HEK293T (cell line): ENCODE data around the gene PITPNC1.

Experiments used
- CTCF ChIA-PET: fragments of 350-600 bp; formaldehyde crosslinking; extraction: SDS; loops from one replicate; lab custom pipeline; 2021; ENCODE audit warnings: antibody characterized with exemption, inconsistent platforms; lab: Yijun Ruan, JAX
- POLR2A ChIA-PET: fragments of 350-600 bp; formaldehyde crosslinking; extraction: SDS; loops from one replicate; lab custom pipeline; 2020; ENCODE audit warnings: antibody characterized with exemption, inconsistent platforms; lab: Yijun Ruan, JAX
- DNase-seq: peaks from one replicate; pipeline ENCODE4 v3.0.0; 2012; ENCODE audit warnings: mixed read lengths; ENCODE audit errors: extremely low spot score
- ARNT ChIP-seq: fragments of 450-650 bp; IDR thresholded peaks from 2 replicates; pipeline ENCODE4 v1.6.1; 2017; ENCODE audit warnings: mild to moderate bottlenecking
- BHLHE40 ChIP-seq: fragments of 450-650 bp; IDR thresholded peaks from 2 replicates; pipeline ENCODE4 v1.6.1; 2016; ENCODE audit warnings: mild to moderate bottlenecking, moderate library complexity, borderline replicate concordance
- CTBP1 ChIP-seq: fragments of 450-650 bp; IDR thresholded peaks from 2 replicates; pipeline ENCODE4 v1.6.1; 2016; ENCODE audit warnings: borderline replicate concordance
- ELF4 ChIP-seq: fragments of 450-650 bp; IDR thresholded peaks from 2 replicates; pipeline ENCODE4 v1.6.1; 2017; ENCODE audit warnings: antibody characterized with exemption
- FOXA1 ChIP-seq: fragments of 450-650 bp; IDR thresholded peaks from 2 replicates; pipeline ENCODE4 v1.6.1; 2016; ENCODE audit warnings: mild to moderate bottlenecking
- FOXK2 ChIP-seq: fragments of 450-650 bp; IDR thresholded peaks from 2 replicates; pipeline ENCODE4 v1.6.1; 2016; ENCODE audit warnings: mild to moderate bottlenecking
- FOXM1 ChIP-seq: fragments of 450-650 bp; IDR thresholded peaks from 2 replicates; pipeline ENCODE4 v1.6.1; 2017; ENCODE audit warnings: mild to moderate bottlenecking, borderline replicate concordance
- HDGF ChIP-seq: fragments of 450-650 bp; IDR thresholded peaks from 2 replicates; pipeline ENCODE4 v1.6.1; 2017; ENCODE audit warnings: antibody characterized with exemption, borderline replicate concordance
- L3MBTL2 ChIP-seq: fragments of 450-650 bp; conservative IDR thresholded peaks from 2 replicates; pipeline ENCODE4 v1.6.1; 2016; ENCODE audit warnings: mild to moderate bottlenecking
- LEF1 ChIP-seq: fragments of 450-650 bp; IDR thresholded peaks from 2 replicates; pipeline ENCODE4 v1.6.1; 2017; ENCODE audit warnings: mild to moderate bottlenecking, borderline replicate concordance
- NFRKB ChIP-seq: fragments of 450-650 bp; IDR thresholded peaks from 2 replicates; pipeline ENCODE4 v1.6.1; 2016; ENCODE audit warnings: mild to moderate bottlenecking, moderate library complexity
- SP1 ChIP-seq: fragments of 450-650 bp; IDR thresholded peaks from 2 replicates; pipeline ENCODE4 v1.6.1; 2017
- SUZ12 ChIP-seq: fragments of 450-650 bp; IDR thresholded peaks from 2 replicates; pipeline ENCODE4 v1.6.1; 2016; ENCODE audit warnings: mild to moderate bottlenecking
- TARDBP ChIP-seq: fragments of 450-650 bp; IDR thresholded peaks from 2 replicates; pipeline ENCODE4 v1.6.1; 2016
- ZNF384 ChIP-seq: fragments of 450-650 bp; IDR thresholded peaks from 2 replicates; pipeline ENCODE4 v1.6.1; 2016
- TF ChIP-seq, protein P1 (sequence below): fragments of 450-650 bp; IDR thresholded peaks from 2 replicates; pipeline ENCODE4 v1.6.1; 2016

PITPNC1 gene

GRCh38 chr17:67569015-67569451 is 192.0 kb downstream of the PITPNC1 start:
- POLR2A ChIA-PET, result no interaction called here
- no peak for TF ChIP-seq ELF4
- TF ChIP-seq SP1, result no peak
- no peak for TF ChIP-seq FOXM1
- no peak for TF ChIP-seq CTBP1
- no peak for TF ChIP-seq FOXK2
- no peak for TF ChIP-seq L3MBTL2
- no peak for TF ChIP-seq ZNF384
- no peak for TF ChIP-seq BHLHE40
- TF ChIP-seq SUZ12, result no peak
- TF ChIP-seq ARNT, result no peak
- TF ChIP-seq NFRKB, result no peak
- TF ChIP-seq HDGF, result no peak
- TF ChIP-seq FOXA1, result no peak
- TF ChIP-seq, protein P1, sequence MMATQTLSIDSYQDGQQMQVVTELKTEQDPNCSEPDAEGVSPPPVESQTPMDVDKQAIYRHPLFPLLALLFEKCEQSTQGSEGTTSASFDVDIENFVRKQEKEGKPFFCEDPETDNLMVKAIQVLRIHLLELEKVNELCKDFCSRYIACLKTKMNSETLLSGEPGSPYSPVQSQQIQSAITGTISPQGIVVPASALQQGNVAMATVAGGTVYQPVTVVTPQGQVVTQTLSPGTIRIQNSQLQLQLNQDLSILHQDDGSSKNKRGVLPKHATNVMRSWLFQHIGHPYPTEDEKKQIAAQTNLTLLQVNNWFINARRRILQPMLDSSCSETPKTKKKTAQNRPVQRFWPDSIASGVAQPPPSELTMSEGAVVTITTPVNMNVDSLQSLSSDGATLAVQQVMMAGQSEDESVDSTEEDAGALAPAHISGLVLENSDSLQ, result no peak
- CTCF ChIA-PET, result no interaction called here
- DNase-seq, result no peak

DNA sequence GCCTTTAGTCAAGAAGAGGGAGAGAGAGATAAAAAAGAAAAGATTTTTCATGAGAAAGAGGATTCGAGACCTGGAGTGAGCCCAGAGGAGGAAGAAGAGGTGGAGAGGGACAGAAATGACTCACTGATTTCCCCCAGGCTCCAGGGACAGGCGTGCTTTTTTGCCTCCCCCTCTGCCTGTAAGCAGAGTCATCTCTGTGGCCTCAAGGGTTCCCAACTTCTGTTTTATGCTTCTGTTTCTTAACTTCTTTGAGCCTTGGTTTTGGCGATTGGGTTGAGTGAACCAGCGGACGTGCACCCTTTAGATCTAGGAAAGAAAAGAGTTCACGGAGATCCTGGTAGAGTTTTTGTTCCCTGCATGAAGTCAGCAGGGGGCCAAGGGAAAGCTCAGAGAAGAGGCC is 192.8 kb downstream of the PITPNC1 start:
- DNase-seq, result no peak
- ChIA-PET POLR2A (no interaction called here), CTCF (interaction anchor here (0.6 kb wide), 2 partner anchors 11 to 36 kb away, joined by 3 read pairs; no protein-coding TSS in a partner anchor)
- TF ChIP-seq TARDBP, result no peak
- TF ChIP-seq L3MBTL2, result no peak
- no peak for TF ChIP-seq HDGF
- TF ChIP-seq FOXK2, result no peak
- TF ChIP-seq ELF4, result no peak
- TF ChIP-seq NFRKB, result no peak
- TF ChIP-seq, protein P1, result no peak
- TF ChIP-seq FOXM1, result no peak
- no peak for TF ChIP-seq FOXA1
- no peak for TF ChIP-seq SP1
- no peak for TF ChIP-seq ZNF384
- TF ChIP-seq SUZ12, result no peak
- no peak for TF ChIP-seq LEF1

GRCh38 chr17:67570797-67571196 is 193.7 kb downstream of the PITPNC1 start:
- ChIA-PET POLR2A (no interaction called here), CTCF (interaction anchor here (0.7 kb wide), 1 partner anchor 181 kb away, joined by 3 read pairs; no protein-coding TSS in a partner anchor)
- TF ChIP-seq TARDBP (no peak), FOXK2 (no peak), NFRKB (no peak), ARNT (no peak), FOXA1 (no peak), HDGF (no peak), SP1 (no peak), FOXM1 (no peak), ELF4 (no peak), L3MBTL2 (no peak), SUZ12 (no peak), CTBP1 (no peak)
- no peak for DNase-seq

DNA sequence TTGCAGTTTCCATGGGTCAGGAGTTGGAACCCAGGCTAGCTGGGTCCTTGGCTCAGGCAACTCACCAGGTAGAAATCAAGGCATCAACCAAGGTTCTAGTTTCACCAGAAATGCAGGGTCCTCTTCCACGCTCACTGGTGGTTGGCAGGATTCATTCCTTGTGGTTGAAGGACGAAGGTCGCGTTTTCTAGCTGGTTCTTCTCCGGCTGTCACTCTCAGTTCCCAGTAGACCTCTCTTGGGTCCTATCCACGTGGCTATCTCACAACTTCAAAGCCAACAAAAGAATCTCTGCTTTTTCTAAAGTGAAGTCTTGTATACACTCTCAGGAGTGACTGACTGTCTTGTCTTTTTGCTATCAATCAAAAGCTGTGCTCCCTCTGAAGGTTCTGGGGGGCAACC is 194.4 kb downstream of the PITPNC1 start:
- ChIA-PET POLR2A (no interaction called here), CTCF (no interaction called here)
- DNase-seq, result no peak
- no peak for TF ChIP-seq CTBP1
- TF ChIP-seq ELF4, result no peak
- no peak for TF ChIP-seq TARDBP
- TF ChIP-seq, protein P1, result no peak
- no peak for TF ChIP-seq BHLHE40
- no peak for TF ChIP-seq ARNT
- TF ChIP-seq LEF1, result no peak
- no peak for TF ChIP-seq FOXK2
- TF ChIP-seq L3MBTL2, result no peak
- no peak for TF ChIP-seq SP1

GRCh38 chr17:67573987-67574657 is 197.0 kb downstream of the PITPNC1 start:
- CTCF ChIA-PET, result no interaction called here
- DNase-seq, result no peak
- no peak for TF ChIP-seq CTBP1
- no peak for TF ChIP-seq LEF1
- TF ChIP-seq, protein P1, result no peak
- TF ChIP-seq HDGF, result no peak
- no peak for TF ChIP-seq SP1
- no peak for TF ChIP-seq SUZ12
- no peak for TF ChIP-seq TARDBP
- TF ChIP-seq ELF4, result no peak
- no peak for TF ChIP-seq ZNF384
- no peak for TF ChIP-seq BHLHE40
- POLR2A ChIA-PET, result no interaction called here
